Measurements from ENCODE around the gene PGP.

DNA sequence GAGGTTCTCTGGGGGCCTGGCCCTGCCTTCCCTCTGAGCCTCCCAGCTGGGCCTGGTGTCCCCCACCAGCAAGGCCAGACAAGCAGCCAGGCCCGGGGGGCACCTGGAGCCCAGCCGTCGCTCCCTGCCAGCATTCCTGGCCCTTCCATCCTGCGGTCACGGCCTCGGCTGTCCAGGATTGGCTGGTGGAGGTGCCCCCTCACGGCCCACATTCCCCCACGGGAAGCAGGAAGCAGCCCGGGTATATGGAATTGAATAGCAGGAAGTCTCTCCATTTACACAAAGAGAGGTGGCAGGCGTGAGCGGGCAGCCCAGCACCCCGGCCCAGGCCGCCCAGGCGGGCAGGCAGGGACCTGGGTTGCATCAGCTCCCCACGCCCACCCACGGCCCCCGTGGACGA, 44.6 kb downstream of the PGP start:
- TF ChIP-seq, protein P1, sequence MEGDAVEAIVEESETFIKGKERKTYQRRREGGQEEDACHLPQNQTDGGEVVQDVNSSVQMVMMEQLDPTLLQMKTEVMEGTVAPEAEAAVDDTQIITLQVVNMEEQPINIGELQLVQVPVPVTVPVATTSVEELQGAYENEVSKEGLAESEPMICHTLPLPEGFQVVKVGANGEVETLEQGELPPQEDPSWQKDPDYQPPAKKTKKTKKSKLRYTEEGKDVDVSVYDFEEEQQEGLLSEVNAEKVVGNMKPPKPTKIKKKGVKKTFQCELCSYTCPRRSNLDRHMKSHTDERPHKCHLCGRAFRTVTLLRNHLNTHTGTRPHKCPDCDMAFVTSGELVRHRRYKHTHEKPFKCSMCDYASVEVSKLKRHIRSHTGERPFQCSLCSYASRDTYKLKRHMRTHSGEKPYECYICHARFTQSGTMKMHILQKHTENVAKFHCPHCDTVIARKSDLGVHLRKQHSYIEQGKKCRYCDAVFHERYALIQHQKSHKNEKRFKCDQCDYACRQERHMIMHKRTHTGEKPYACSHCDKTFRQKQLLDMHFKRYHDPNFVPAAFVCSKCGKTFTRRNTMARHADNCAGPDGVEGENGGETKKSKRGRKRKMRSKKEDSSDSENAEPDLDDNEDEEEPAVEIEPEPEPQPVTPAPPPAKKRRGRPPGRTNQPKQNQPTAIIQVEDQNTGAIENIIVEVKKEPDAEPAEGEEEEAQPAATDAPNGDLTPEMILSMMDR (IDR thresholded peaks at IDR 0.05): no peak
- TF ChIP-seq REST (IDR thresholded peaks at IDR 0.05; ENCODE audit: insufficient read depth in 1 of 2, low read depth in 2 of 2, low read length in 1 of 2): no peak
- TF ChIP-seq POLR2AphosphoS5 (IDR thresholded peaks at IDR 0.05; ENCODE audit: low read depth, low read length): no peak
- TF ChIP-seq TCF7L2 (IDR thresholded peaks at IDR 0.05; ENCODE audit: low read depth, low read length): no peak
